HepG2 (cell line): ENCODE results near the gene PARD3. TPM values are rescaled to one million over a fixed set of nuclear protein-coding genes. Genes with fewer than 3 reads are reported as not detected.

ENCODE experiments used
- ATAC-seq: fragments of 200-7000 bp; cut with Tn5 transposase; 3 replicates; pipeline ENCODE4 v1.9.1; 2020; ENCODE audit warnings: mild to moderate bottlenecking, moderate library complexity
- BruUV-seq: library from RNA; stranded (reverse); fragments of 400-500 nt; replicated peaks from 2 replicates; lab custom pipeline; 2021; lab: Mats Ljungman, UMichigan
- CTCF ChIA-PET: fragments of 300-600 bp; formaldehyde crosslinking; extraction: SDS; loops from one replicate; lab custom pipeline; 2021; ENCODE audit warnings: low total read pairs, inconsistent platforms, low intra/inter-chr PET ratio; lab: Yijun Ruan, JAX
- POLR2A ChIA-PET: fragments of 350-600 bp; sonication (Branson Sonifier 250); formaldehyde crosslinking; loops from one replicate; lab custom pipeline; 2020; ENCODE audit warnings: antibody characterized with exemption, inconsistent platforms; lab: Yijun Ruan, JAX
- DNase-seq: peaks from one replicate; pipeline ENCODE4 v3.0.0-alpha.2; 2015; ENCODE audit warnings: low spot score
- FAIRE-seq: peaks from 3 replicates; lab custom pipeline; 2011; peaks lifted over from hg19 to GRCh38; lab: Jason Lieb, UNC
- H2AFZ ChIP-seq: one replicate; pipeline ENCODE4 v1.6.1; 2011; ENCODE audit warnings: low read length, inconsistent platforms
- H3K27ac ChIP-seq: fragments of 300-600 bp; 3 replicates; pipeline ENCODE4 v1.8.0; 2011; ENCODE audit warnings: mixed run types, mild to moderate bottlenecking, mixed read lengths, low read length, inconsistent platforms; ENCODE audit not compliant: insufficient read depth; ENCODE audit errors: extremely low read length
- H3K27me3 ChIP-seq, 2 experiments: fragments of 200-600 bp in 1 of 2; 2 replicates in 1 of 2; 3 replicates in 1 of 2; pipeline versions ENCODE4 v1.6.0 to v1.8.0; 2011; ENCODE audit warnings: low read length in 2 of 2, mild to moderate bottlenecking in 2 of 2, moderate library complexity in 2 of 2, inconsistent platforms in 1 of 2; ENCODE audit not compliant: insufficient read depth in 2 of 2, control insufficient read depth in 1 of 2
- H3K36me3 ChIP-seq, 2 experiments: fragments of 200-600 bp in 1 of 2; replicated peaks in 1 of 2; 2 replicates in 1 of 2; 3 replicates in 1 of 2; pipeline versions ENCODE4 v1.5.1 to v1.8.0; 2011; ENCODE audit warnings: low read length in 2 of 2, inconsistent platforms in 1 of 2; ENCODE audit not compliant: insufficient read depth in 2 of 2, control insufficient read depth in 1 of 2
- H3K4me1 ChIP-seq: 2 replicates; pipeline ENCODE4 v1.5.1; 2012; ENCODE audit warnings: low read length, inconsistent platforms; ENCODE audit not compliant: insufficient read depth
- H3K4me2 ChIP-seq: 2 replicates; pipeline ENCODE4 v1.6.0; 2011; ENCODE audit warnings: low read depth, low read length, inconsistent platforms
- H3K4me3 ChIP-seq, 3 experiments: fragments of 200-600 bp in 1 of 3; sonication (generic), shearing (Covaris generic) in 1 of 3; replicated peaks in 1 of 3; 2 replicates each; pipeline ENCODE4 v1.5.1; 2011 to 2016; ENCODE audit warnings: low read length in 3 of 3, inconsistent platforms in 2 of 3, low read depth in 2 of 3, mild to moderate bottlenecking in 2 of 3, control low read depth in 1 of 3, mixed read lengths in 1 of 3; ENCODE audit not compliant: insufficient read depth in 1 of 3
- H3K79me2 ChIP-seq: one replicate; pipeline ENCODE4 v1.6.1; 2011; ENCODE audit warnings: low read length, inconsistent platforms; ENCODE audit not compliant: insufficient read depth
- H3K9ac ChIP-seq: 2 replicates; pipeline ENCODE4 v1.6.0; 2011; ENCODE audit warnings: mild to moderate bottlenecking, low read depth, low read length, inconsistent platforms; ENCODE audit not compliant: insufficient read depth
- H3K9me3 ChIP-seq: 2 replicates; pipeline ENCODE4 v1.5.1; 2012; ENCODE audit warnings: mild to moderate bottlenecking, low read length
- H4K20me1 ChIP-seq: 2 replicates; pipeline ENCODE4 v1.6.0; 2011; ENCODE audit warnings: inconsistent platforms, mild to moderate bottlenecking, low read length, moderate library complexity; ENCODE audit not compliant: insufficient read depth
- CEBPB ChIP-seq: IDR thresholded peaks from 2 replicates; pipeline ENCODE4 v1.6.1; 2011; ENCODE audit warnings: low read depth, low read length, improper control_type of control experiment, borderline replicate concordance
- TEAD2 ChIP-seq: sonication (generic); formaldehyde crosslinking; IDR thresholded peaks from 2 replicates; pipeline ENCODE4 v1.9.0; 2021; ENCODE audit warnings: missing genetic modification reagents
- WGBS: methylation state at CpG from one replicate; pipeline ENCODE4 v1.1.6; 2017; ENCODE audit warnings: low lambda C conversion rate; 5-methylcytosine and 5-hydroxymethylcytosine counted together
- in situ Hi-C: cut with HindIII; loops from 2 replicates; pipeline ENCODE4 v1.10.0; 2017; ENCODE audit warnings: low pct_unique_long_range_greater_than_20kb; ENCODE audit not compliant: extremely low pct_ligation_motif_present
- intact Hi-C: fragments of 100-400 bp; cut with micrococcal nuclease; formaldehyde crosslinking; loops from one replicate; pipeline ENCODE4 v1.10.0; 2022; ENCODE audit not compliant: unreplicated experiment
- polyA plus RNA-seq, 8 experiments: library from polyadenylated mRNA; depleted of rRNA in 3 of 8; stranded (reverse) in 7 of 8; unstranded in 1 of 8; fragments of >200 nt; fragmentation: Illumina TruSeq in 4 of 8; extraction: Trizol in 4 of 8; gene quantifications; 2 replicates each; pipeline versions ENCODE4 v1.2.1 to v1.2.3, GENCODE V29; 2011 to 2016; ENCODE audit warnings: low read depth in 4 of 8, missing spikeins in 1 of 8, mixed read lengths in 1 of 8; ENCODE audit not compliant: insufficient read depth in 1 of 8
- total RNA-seq, 5 experiments: library from RNA; depleted of rRNA; stranded (reverse); fragments of >200 nt; fragmentation: Illumina TruSeq; extraction: Trizol; gene quantifications; 2 replicates each; pipeline ENCODE4 v1.2.3, GENCODE V29; 2016; ENCODE audit warnings: low read depth in 1 of 5
- TF ChIP-seq, protein P1 (sequence below): sonication (generic); formaldehyde crosslinking; IDR thresholded peaks from 2 replicates; pipeline ENCODE4 v1.5.0; 2020; ENCODE audit warnings: mild to moderate bottlenecking, low read depth, missing genetic modification reagents, borderline replicate concordance
- TF ChIP-seq, protein P2 (sequence below): sonication (generic); formaldehyde crosslinking; IDR thresholded peaks from 2 replicates; pipeline ENCODE4 v1.4.0; 2020; ENCODE audit warnings: missing genetic modification reagents, borderline replicate concordance

The PARD3 gene
- total and polyA plus RNA-seq, 2 of the 13 experiments (the other 11 are each of a cell fraction or from before 2014, with no cell fraction given), result 40.9 to 60.0 TPM

DNA sequence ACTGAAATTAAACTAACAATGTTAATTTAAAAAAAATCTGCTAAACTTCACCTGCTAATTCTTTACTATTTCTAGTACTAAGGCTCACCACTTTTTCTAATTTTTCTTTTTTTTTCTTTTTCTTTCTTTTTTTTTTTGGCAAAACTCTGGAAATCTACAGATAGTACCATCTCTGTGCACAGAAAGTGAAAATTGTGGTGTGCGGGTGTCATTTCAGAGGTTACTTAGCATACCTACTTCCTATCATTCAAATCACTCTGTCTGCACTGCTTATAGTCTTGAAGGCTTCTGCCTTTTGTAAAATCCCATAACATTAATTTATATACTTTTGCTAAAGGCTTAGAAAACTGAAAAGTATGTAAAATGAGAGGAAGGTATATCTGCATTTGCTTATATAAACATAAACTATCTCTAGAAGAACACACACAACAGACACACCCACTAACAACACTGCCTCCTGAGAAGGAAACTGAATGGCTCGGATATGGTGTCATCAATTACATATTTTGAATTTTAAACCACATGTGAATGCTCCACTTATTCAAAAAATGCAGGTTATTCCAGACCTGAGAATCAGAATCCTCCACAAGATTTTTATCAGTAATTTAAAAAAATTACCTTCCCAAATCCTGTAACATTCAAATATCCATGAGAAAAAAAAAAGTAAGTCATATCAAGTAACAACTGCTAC is 229.5 kb downstream of the PARD3 start:
- intact Hi-C loops (loop anchor here (1.0 kb wide), 1 partner anchor 91 kb away; no protein-coding TSS in a partner anchor), in situ Hi-C loops (no loop called here)
- no peak overlapping the region for H2AFZ ChIP-seq
- FAIRE-seq (no peak), ATAC-seq (no peak), DNase-seq (no peak)
- H3K36me3 ChIP-seq, result no peaks in the 10 kb centered on the region; a peak in 1 of 5 replicates
- WGBS, result 95% methylated on average over 2 of the region's 2 CpGs
- H3K9ac ChIP-seq, result no peak overlapping the region
- TF ChIP-seq, protein P1, sequence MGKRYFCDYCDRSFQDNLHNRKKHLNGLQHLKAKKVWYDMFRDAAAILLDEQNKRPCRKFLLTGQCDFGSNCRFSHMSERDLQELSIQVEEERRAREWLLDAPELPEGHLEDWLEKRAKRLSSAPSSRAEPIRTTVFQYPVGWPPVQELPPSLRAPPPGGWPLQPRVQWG, result no peak
- no peak for TF ChIP-seq TEAD2 (CRISPR knock-in tag)
- BruUV-seq, result no TSS peak
- peaks cover 2% of the 10 kb centered on the region for H3K79me2 ChIP-seq
- no peak overlapping the region for H3K4me2 ChIP-seq
- no peaks in the 10 kb centered on the region for H3K9me3 ChIP-seq
- ChIA-PET CTCF (no interaction called here), POLR2A (no interaction called here)
- no peaks in the 10 kb centered on the region for H3K4me1 ChIP-seq
- no peaks in the 10 kb centered on the region for H3K27me3 ChIP-seq
- H4K20me1 ChIP-seq, result 0 out of 2 replicates have a peak, but pooled peaks cover 5% of the 10 kb centered on the region
- H3K4me3 ChIP-seq, result no peak overlapping the region
- no peak overlapping the region for H3K27ac ChIP-seq

DNA sequence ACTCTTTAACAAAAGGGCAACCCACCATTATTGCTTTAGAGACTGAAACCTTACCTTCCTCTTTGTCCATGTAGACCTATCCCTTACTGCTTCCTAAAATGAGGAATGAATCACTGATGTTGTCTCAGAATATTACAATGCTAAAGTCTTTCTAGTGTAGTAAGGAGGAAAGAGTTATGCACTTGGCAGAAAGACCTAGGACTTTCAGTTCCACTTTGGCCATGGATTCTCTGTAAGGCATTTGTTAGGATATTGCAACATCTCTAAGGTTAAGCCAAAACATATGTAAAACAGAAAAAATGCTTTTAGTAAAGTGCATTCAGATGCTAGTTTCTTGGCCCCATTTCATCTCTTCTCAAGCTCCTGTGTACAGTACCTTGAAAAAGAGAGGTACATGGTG is 230.9 kb downstream of the PARD3 start:
- no peaks in the 10 kb centered on the region; a peak in 1 of 5 replicates for H3K36me3 ChIP-seq
- H3K79me2 ChIP-seq, result peaks cover 2% of the 10 kb centered on the region
- no peaks in the 10 kb centered on the region for H3K9me3 ChIP-seq
- no peak overlapping the region for H3K27ac ChIP-seq
- intact Hi-C loops (no loop called here), in situ Hi-C loops (no loop called here)
- ATAC-seq (no peak), DNase-seq (no peak), FAIRE-seq (no peak)
- H2AFZ ChIP-seq, result no peak overlapping the region
- no peak overlapping the region for H3K9ac ChIP-seq
- POLR2A ChIA-PET, result no interaction called here
- TF ChIP-seq CEBPB, result peak; percentile 48; the same call in 1 of the 2 replicates
- TF ChIP-seq, protein P2, sequence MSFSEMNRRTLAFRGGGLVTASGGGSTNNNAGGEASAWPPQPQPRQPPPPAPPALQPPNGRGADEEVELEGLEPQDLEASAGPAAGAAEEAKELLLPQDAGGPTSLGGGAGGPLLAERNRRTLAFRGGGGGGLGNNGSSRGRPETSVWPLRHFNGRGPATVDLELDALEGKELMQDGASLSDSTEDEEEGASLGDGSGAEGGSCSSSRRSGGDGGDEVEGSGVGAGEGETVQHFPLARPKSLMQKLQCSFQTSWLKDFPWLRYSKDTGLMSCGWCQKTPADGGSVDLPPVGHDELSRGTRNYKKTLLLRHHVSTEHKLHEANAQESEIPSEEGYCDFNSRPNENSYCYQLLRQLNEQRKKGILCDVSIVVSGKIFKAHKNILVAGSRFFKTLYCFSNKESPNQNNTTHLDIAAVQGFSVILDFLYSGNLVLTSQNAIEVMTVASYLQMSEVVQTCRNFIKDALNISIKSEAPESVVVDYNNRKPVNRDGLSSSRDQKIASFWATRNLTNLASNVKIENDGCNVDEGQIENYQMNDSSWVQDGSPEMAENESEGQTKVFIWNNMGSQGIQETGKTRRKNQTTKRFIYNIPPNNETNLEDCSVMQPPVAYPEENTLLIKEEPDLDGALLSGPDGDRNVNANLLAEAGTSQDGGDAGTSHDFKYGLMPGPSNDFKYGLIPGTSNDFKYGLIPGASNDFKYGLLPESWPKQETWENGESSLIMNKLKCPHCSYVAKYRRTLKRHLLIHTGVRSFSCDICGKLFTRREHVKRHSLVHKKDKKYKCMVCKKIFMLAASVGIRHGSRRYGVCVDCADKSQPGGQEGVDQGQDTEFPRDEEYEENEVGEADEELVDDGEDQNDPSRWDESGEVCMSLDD (CRISPR knock-in tag), result no peak
- no peak overlapping the region for H3K4me2 ChIP-seq
- no peak overlapping the region for H3K4me3 ChIP-seq
- 0 out of 2 replicates have a peak, but pooled peaks cover 5% of the 10 kb centered on the region for H4K20me1 ChIP-seq
- H3K27me3 ChIP-seq, result no peaks in the 10 kb centered on the region
- BruUV-seq, result no TSS peak
- CTCF ChIA-PET, result no interaction called here
- H3K4me1 ChIP-seq, result no peaks in the 10 kb centered on the region
